Stimulated activated naive CD8-positive, alpha-beta T cell treated with anti-CD3 and anti-CD28 coated beads, Interleukin-15, Interleukin-2, amounts not matched to agents 100 ng/mL and 50 ng/mL, for 24 hours (primary cell): Measurements from ENCODE around the gene SIRT5.
A peak's percentile ranks its signal among the peaks of the same experiment; 100 is the strongest.

ENCODE experiments used
- H3K27ac Mint-ChIP-seq: one replicate; pipeline ENCODE4 v1.8.0; 2021; ENCODE audit warnings: mild to moderate bottlenecking, mixed read lengths
- H3K27me3 Mint-ChIP-seq: one replicate; pipeline ENCODE4 v1.8.0; 2021; ENCODE audit warnings: mixed read lengths
- H3K36me3 Mint-ChIP-seq: one replicate; pipeline ENCODE4 v1.8.0; 2021; ENCODE audit warnings: low read depth, mixed read lengths
- H3K4me1 Mint-ChIP-seq: one replicate; pipeline ENCODE4 v1.8.0; 2021; ENCODE audit warnings: low read depth, mixed read lengths
- H3K4me3 Mint-ChIP-seq: one replicate; pipeline ENCODE4 v1.8.0; 2021; ENCODE audit warnings: mild to moderate bottlenecking, mixed read lengths
- H3K9me3 Mint-ChIP-seq: one replicate; pipeline ENCODE4 v1.8.0; 2021; ENCODE audit warnings: mixed read lengths

SIRT5 gene

DNA sequence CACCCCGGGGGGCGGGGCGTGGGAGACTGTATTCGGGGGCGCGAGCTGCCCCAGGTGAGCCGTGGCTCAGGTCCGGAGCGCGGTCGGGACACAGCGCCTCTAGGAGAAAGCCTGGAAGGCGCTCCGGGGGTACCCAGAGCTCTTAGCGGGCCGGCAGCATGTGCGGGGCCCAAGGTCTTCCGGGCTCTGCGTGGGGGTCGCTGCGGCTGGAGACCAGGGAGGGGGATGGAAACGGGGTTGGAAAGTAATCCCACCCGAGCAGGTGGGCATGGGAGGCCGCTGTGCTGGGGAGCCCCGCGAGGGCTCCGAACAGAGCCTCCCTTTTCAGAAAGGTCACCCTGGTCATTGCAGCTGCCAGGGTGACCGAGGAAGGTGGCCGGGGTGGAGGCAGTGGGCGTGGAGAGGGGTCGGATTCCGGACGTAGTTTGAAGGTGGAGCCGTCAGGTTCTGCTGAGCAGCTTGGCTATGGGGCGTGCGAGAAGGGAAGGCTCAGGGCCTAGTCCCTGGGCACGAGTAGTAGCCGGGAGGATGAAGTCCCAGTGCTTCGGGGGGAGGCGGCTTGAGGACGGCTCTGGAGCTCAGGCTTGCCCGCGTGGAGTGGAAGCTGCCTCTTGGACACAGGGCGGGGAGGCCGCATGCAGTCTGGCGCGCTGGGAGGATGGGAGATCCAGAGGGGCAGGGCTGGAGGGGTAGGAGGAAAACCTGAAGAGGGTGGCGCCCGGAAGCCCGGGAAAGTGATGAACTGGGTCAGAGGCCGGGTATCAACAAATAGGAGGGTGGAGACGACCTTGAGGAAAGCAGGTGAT lies at the start of gene SIRT5:
Gene SIRT5 (plus strand): TSS at position 31 of the 806 bp plus-strand sequence. CDS start 9,510 bp downstream, outside the sequence.
- Mint-ChIP-seq H3K27me3 (no peaks in the 10 kb centered on the region), H3K27ac (peak within 1 kb of the TSS; percentile 98), H3K4me3 (peak within 1 kb of the TSS; percentile 98), H3K4me1 (peaks cover 17% of the 10 kb centered on the region), H3K36me3 (peaks cover 7% of the 10 kb centered on the region), H3K9me3 (no peaks in the 10 kb centered on the region)

DNA sequence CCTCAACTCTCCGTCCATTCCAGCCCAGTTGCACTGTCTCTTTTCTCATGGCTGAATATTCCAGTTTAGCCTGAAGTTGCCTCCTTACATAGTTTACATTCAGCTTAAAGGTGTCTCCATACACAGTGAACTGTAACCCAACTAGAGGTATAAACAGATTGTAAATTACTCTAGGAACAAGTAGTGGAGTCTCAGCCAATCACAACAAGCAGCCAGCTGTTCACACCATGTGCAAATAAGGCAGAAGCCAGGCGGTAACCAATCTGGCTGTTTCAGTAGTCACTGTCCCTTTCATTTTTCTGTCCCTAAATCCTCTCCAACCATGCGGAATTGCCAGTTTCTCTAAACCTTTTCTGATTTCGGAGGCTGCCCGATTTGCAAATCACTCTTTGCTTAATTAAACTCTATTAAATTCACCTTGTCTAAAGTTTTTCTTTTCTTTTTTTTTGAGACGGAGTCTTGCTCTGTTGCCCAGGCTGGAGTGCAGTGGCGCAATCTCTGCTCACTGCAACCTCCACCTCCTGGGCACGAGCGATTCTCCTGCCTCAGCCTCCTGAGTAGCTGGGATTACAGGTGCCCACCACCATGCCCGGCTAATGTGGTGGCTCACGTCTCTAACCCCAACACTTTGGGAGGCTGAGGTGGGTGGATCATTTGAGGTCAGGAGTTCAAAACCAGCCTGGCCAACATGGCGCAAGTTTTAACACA lies 49.4 kb upstream of the SIRT5 start:
- H3K27ac Mint-ChIP-seq, result no peak overlapping the region
- peaks cover 22% of the 10 kb centered on the region for H3K4me1 Mint-ChIP-seq
- H3K4me3 Mint-ChIP-seq, result no peak overlapping the region
- no peaks in the 10 kb centered on the region for H3K9me3 Mint-ChIP-seq
- H3K36me3 Mint-ChIP-seq, result no peaks in the 10 kb centered on the region
- H3K27me3 Mint-ChIP-seq, result no peaks in the 10 kb centered on the region

GRCh38 chr6:13526357-13526726 lies 48.1 kb upstream of the SIRT5 start:
- Mint-ChIP-seq H3K9me3 (no peaks in the 10 kb centered on the region), H3K36me3 (no peaks in the 10 kb centered on the region), H3K4me3 (no peak overlapping the region), H3K27me3 (no peaks in the 10 kb centered on the region), H3K27ac (peak overlapping the region; percentile 77), H3K4me1 (peaks cover 22% of the 10 kb centered on the region)

GRCh38 chr6:13526727-13527670 lies 47.4 kb upstream of the SIRT5 start:
- Mint-ChIP-seq H3K4me1 (peaks cover 22% of the 10 kb centered on the region), H3K27ac (peak overlapping the region; percentile 77), H3K27me3 (no peaks in the 10 kb centered on the region), H3K36me3 (no peaks in the 10 kb centered on the region), H3K4me3 (no peak overlapping the region), H3K9me3 (no peaks in the 10 kb centered on the region)

DNA sequence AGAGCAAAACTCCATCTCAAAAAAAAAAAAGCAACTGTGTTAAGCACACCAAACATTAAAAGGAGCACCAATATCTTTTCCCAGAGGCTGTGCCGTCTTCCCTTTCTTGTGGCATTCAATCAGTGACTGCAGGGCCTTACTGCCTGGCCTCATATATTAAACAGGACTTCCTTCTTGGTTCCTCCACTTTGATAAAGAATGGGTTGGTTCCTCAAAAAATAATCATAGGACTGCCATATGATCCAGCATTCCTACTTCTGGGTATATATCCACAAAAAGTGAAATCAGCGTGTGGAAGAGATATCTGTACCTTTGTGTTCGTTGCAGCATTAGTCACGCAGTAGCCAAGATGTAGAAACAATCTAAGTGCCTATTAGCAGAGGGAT lies 46.7 kb upstream of the SIRT5 start:
- Mint-ChIP-seq H3K27ac (no peak overlapping the region), H3K9me3 (no peaks in the 10 kb centered on the region), H3K4me3 (no peak overlapping the region), H3K27me3 (no peaks in the 10 kb centered on the region), H3K4me1 (peaks cover 22% of the 10 kb centered on the region), H3K36me3 (no peaks in the 10 kb centered on the region)

DNA sequence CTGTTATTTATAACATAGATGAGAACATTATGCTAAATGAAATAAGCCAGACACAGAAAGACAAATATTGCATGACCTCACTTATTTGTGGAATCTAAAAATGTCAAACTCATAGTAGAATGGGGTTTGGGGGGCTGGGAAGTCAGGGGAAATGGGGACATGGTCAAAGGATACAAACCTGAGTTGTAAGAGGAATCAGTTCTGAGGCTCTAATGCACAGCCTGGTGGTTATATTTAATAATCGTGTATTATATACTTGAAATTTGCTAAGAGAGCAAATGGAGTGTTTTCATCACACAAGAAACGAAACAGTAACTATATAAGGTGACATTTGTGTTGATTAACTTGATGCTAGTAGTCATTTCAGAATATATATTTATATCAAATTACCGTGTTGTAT lies 46.2 kb upstream of the SIRT5 start:
- Mint-ChIP-seq H3K4me1 (peaks cover 22% of the 10 kb centered on the region), H3K27ac (no peak overlapping the region), H3K27me3 (no peaks in the 10 kb centered on the region)

GRCh38 chr6:13528777-13529343 lies 45.5 kb upstream of the SIRT5 start:
- Mint-ChIP-seq H3K4me1 (peaks cover 22% of the 10 kb centered on the region), H3K36me3 (no peaks in the 10 kb centered on the region), H3K4me3 (no peak overlapping the region), H3K27ac (no peak overlapping the region), H3K27me3 (no peaks in the 10 kb centered on the region), H3K9me3 (no peaks in the 10 kb centered on the region)

More for the DNA sequence above, 46.2 kb upstream of the SIRT5 start:
- Mint-ChIP-seq H3K9me3 (no peaks in the 10 kb centered on the region), H3K4me3 (no peak overlapping the region), H3K36me3 (no peaks in the 10 kb centered on the region)

DNA sequence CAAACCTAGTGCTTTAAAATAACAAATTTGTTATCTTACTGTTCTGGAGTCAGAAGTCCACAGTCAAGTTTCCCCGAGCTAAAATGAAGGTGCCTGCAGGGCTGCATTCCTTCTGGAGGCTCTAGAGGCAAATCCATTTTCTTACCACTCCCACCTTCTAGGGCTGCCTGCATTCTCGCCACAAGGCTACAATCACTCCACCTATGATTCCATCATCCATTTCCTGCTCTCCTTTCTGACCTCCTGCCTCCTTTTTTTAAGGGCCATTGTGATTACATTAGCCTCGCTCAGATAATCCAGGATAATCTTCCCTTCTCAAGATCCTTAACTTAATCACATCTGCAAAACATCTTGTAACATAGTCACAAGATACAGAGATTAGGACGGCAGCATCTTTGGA lies 42.4 kb upstream of the SIRT5 start:
- Mint-ChIP-seq H3K27ac (no peak overlapping the region), H3K4me1 (peaks cover 6% of the 10 kb centered on the region), H3K4me3 (no peak overlapping the region), H3K36me3 (no peaks in the 10 kb centered on the region), H3K9me3 (no peaks in the 10 kb centered on the region), H3K27me3 (no peaks in the 10 kb centered on the region)

GRCh38 chr6:13534536-13534935 lies 39.9 kb upstream of the SIRT5 start:
- H3K27me3 Mint-ChIP-seq, result peaks cover 4% of the 10 kb centered on the region
- H3K27ac Mint-ChIP-seq, result no peak overlapping the region
- H3K9me3 Mint-ChIP-seq, result no peaks in the 10 kb centered on the region
- H3K4me1 Mint-ChIP-seq, result no peaks in the 10 kb centered on the region
- H3K4me3 Mint-ChIP-seq, result no peak overlapping the region
- H3K36me3 Mint-ChIP-seq, result no peaks in the 10 kb centered on the region

DNA sequence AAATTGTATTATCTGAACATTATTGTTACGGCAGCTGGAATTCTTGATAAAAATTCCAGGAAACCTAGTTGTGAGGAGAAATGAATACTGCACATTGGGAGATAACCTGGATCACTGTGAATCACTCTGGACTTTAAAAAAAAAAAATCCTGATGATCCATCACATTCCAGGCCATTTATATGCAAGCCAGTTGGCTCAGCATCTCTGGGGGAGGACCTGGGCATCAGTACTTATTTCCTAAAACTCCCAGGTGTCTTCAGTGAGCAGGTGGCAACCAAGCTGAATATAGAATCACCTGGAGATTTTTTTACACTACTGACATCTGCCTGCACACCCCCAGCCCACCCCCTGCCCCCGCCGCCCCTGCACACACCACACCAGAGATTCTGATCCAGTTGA lies 39.1 kb upstream of the SIRT5 start:
- Mint-ChIP-seq H3K4me1 (no peaks in the 10 kb centered on the region), H3K27ac (no peak overlapping the region), H3K4me3 (no peak overlapping the region), H3K27me3 (peaks cover 4% of the 10 kb centered on the region), H3K36me3 (no peaks in the 10 kb centered on the region), H3K9me3 (no peaks in the 10 kb centered on the region)

DNA sequence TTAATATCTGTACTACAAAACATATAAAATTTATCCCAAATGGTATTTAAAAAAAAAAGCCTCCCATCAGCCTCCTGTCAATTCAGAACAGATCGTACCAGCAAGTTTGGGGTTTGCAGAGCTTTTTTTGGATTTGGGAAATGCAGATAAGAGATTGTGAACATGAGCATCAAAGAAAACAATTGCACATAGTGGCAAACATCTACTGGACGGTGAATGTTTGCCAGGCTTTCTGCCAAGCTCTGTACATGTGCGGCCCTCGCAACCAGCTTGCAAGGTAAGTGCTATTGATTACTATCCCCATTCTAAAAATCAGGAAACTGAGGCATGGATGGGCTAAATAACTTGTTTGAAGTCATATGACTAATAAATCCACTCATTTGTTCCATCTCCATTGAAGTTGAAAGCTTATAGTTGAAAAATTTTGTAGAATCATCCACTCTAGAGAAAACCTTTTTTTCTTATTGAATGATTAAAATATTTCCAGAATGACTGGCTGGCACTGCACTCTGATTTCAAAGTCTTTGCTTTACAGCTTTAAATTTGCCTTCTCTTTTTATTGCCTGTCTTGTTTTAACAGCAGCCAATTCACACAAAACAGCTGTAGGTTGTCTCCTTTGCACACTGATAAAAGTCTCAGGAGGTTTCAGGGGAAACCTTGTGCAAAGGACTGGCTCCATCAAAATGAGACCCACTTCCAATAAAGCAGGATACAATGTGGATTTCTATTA lies 37.4 kb upstream of the SIRT5 start:
- Mint-ChIP-seq H3K4me1 (no peaks in the 10 kb centered on the region), H3K27ac (no peak overlapping the region)

GRCh38 chr6:13537527-13537897 lies 36.9 kb upstream of the SIRT5 start:
- H3K27ac Mint-ChIP-seq, result no peak overlapping the region
- no peaks in the 10 kb centered on the region for H3K36me3 Mint-ChIP-seq
- H3K9me3 Mint-ChIP-seq, result no peaks in the 10 kb centered on the region
- no peak overlapping the region for H3K4me3 Mint-ChIP-seq
- H3K4me1 Mint-ChIP-seq, result no peaks in the 10 kb centered on the region
- H3K27me3 Mint-ChIP-seq, result peaks cover 4% of the 10 kb centered on the region

More for the DNA sequence above, 37.4 kb upstream of the SIRT5 start:
- Mint-ChIP-seq H3K4me3 (no peak overlapping the region), H3K27me3 (peaks cover 4% of the 10 kb centered on the region), H3K36me3 (no peaks in the 10 kb centered on the region), H3K9me3 (no peaks in the 10 kb centered on the region)

DNA sequence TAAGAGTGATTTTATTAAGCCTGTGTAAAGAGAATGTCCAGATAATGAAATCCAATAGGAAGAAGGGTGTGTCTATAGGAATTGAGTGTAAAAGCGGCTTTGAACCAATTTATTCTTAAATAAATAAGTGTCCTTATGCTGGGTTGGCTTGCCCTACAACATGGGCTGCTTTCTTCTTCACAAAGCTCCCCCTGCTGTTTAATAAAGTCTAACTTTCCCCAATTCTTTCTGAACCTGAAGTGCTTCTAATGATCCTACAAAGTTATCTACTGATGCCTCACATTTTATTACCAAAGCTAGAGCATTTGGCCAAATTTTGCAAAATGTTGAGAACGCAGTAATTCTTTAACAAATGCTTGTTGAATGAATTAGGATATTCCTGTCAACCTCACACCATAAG lies 36.3 kb upstream of the SIRT5 start:
- no peaks in the 10 kb centered on the region for H3K4me1 Mint-ChIP-seq
- H3K27ac Mint-ChIP-seq, result no peak overlapping the region
- peaks cover 4% of the 10 kb centered on the region for H3K27me3 Mint-ChIP-seq
- H3K9me3 Mint-ChIP-seq, result no peaks in the 10 kb centered on the region
- H3K36me3 Mint-ChIP-seq, result no peaks in the 10 kb centered on the region
- H3K4me3 Mint-ChIP-seq, result no peak overlapping the region

- Mint-ChIP-seq H3K4me1 (no peaks in the 10 kb centered on the region), H3K9me3 (no peaks in the 10 kb centered on the region), H3K4me3 (no peak overlapping the region), H3K36me3 (no peaks in the 10 kb centered on the region), H3K27ac (no peak overlapping the region), H3K27me3 (peaks cover 4% of the 10 kb centered on the region)
Measured at GRCh38 chr6:13538600-13538999, 35.8 kb upstream of the SIRT5 start.
